Breast epithelium (tissue), 3 donors: Measurements from ENCODE around the gene SEPTIN5.

ENCODE experiments used
- POLR2AphosphoS5 ChIP-seq, 3 donors: sonication (generic); formaldehyde crosslinking; IDR thresholded peaks; one replicate each; pipeline ENCODE4 v1.6.1; 2017; ENCODE audit warnings: antibody characterized with exemption in 3 of 3
- TF ChIP-seq, protein P1 (sequence below), 3 donors: fragments of 450-650 bp; IDR thresholded peaks; one replicate each; pipeline ENCODE4 v1.5.1; 2016 to 2017; ENCODE audit warnings: antibody characterized with exemption in 3 of 3, mild to moderate bottlenecking in 3 of 3, moderate library complexity in 3 of 3

DNA sequence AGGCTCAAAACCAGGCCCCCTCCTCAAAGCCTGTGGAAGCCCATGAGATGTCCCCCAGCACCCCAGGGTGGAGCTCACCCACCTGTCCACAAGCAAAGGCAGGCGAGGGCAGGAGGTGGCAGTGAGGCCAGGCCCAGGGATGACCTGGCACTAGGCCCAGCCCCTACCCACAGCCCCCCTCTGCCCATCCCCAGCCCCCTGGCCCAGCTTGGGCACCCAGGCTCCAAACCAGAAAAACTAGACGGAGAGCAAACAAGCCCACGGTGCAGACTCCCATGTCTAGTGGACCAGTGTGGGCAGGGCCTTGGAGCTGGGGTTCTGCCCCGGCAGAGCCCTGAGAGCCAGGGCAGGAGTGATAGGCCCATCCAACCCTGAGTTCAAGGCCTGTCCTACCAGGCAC, 29.3 kb downstream of the SEPTIN5 start:
- no peak for TF ChIP-seq POLR2AphosphoS5 (IDR thresholded peaks at IDR 0.05)
- TF ChIP-seq, protein P1, sequence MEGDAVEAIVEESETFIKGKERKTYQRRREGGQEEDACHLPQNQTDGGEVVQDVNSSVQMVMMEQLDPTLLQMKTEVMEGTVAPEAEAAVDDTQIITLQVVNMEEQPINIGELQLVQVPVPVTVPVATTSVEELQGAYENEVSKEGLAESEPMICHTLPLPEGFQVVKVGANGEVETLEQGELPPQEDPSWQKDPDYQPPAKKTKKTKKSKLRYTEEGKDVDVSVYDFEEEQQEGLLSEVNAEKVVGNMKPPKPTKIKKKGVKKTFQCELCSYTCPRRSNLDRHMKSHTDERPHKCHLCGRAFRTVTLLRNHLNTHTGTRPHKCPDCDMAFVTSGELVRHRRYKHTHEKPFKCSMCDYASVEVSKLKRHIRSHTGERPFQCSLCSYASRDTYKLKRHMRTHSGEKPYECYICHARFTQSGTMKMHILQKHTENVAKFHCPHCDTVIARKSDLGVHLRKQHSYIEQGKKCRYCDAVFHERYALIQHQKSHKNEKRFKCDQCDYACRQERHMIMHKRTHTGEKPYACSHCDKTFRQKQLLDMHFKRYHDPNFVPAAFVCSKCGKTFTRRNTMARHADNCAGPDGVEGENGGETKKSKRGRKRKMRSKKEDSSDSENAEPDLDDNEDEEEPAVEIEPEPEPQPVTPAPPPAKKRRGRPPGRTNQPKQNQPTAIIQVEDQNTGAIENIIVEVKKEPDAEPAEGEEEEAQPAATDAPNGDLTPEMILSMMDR (IDR thresholded peaks at IDR 0.05) = no peak
